Sigmoid colon (tissue), 4 donors: ENCODE data around the gene IRF4.
"Not testable (repeated sequence)": the region's sequence is repeated elsewhere in the genome, so short reads cannot be mapped to it uniquely, and the experiment has no call there.

Experiments
- CTCF ChIP-seq, 4 experiments: fragments of 450-650 bp in 3 of 4; fragments of 200-600 bp in 1 of 4; IDR thresholded peaks; one replicate each; pipeline ENCODE4 v1.5.1; 2016 to 2019; ENCODE audit warnings: antibody characterized with exemption in 4 of 4, mild to moderate bottlenecking in 3 of 4, moderate library complexity in 2 of 4
- POLR2A ChIP-seq, 2 donors: fragments of 450-650 bp; IDR thresholded peaks; one replicate each; pipeline ENCODE4 v1.6.1; 2016; ENCODE audit warnings: antibody characterized with exemption in 2 of 2, mild to moderate bottlenecking in 2 of 2, moderate library complexity in 2 of 2
- POLR2AphosphoS5 ChIP-seq, 4 donors: sonication (generic); formaldehyde crosslinking; IDR thresholded peaks; one replicate each; pipeline ENCODE4 v1.6.1; 2017; ENCODE audit warnings: antibody characterized with exemption in 4 of 4

GRCh38 chr6:426198-426738, 34.7 kb downstream of the IRF4 start:
- TF ChIP-seq POLR2AphosphoS5, POLR2A, CTCF (IDR thresholded peaks at IDR 0.05): not testable (repeated sequence)
